Measurements from ENCODE around the gene RNASE3.
"Not testable (repeated sequence)": the region's sequence is repeated elsewhere in the genome, so short reads cannot be mapped to it uniquely, and the experiment has no call there.

The RNASE3 gene

DNA sequence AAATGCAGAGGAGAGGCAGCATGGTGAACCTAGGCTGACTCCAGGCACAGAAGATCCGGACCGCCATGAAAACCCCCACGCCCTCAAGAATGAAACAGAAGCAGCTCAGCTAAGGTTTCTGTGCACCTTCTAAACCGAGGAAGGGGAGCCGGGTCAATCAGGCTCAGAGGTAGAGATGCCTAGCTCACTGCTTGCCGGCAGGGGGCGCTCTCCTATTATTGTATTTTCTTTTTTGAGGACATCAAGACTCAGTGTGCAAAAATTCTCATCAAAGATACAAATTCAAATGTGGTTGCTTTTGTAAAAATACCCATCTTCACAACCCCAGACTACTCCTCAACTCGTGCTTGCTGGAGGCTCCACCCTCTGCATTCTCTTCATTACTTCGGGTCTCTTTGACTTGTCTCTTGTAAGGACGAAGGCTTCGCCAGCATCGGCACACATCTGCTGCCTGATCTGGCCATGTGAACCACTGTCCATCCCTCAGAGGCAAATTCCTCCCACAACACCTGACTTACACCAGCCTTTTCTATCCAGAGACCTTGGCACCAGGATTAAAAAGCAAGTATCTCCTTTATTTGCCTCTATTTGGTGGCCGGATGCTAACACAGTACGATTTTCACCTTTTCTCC lies 33.4 kb upstream of the RNASE3 start:
- no peak overlapping the region for H3K4me3 ChIP-seq (replicated peaks; ENCODE audit: low read depth, low read length)
- DNase-seq (ENCODE audit: low read depth) = peak; percentile 61
- TF ChIP-seq, protein P1, sequence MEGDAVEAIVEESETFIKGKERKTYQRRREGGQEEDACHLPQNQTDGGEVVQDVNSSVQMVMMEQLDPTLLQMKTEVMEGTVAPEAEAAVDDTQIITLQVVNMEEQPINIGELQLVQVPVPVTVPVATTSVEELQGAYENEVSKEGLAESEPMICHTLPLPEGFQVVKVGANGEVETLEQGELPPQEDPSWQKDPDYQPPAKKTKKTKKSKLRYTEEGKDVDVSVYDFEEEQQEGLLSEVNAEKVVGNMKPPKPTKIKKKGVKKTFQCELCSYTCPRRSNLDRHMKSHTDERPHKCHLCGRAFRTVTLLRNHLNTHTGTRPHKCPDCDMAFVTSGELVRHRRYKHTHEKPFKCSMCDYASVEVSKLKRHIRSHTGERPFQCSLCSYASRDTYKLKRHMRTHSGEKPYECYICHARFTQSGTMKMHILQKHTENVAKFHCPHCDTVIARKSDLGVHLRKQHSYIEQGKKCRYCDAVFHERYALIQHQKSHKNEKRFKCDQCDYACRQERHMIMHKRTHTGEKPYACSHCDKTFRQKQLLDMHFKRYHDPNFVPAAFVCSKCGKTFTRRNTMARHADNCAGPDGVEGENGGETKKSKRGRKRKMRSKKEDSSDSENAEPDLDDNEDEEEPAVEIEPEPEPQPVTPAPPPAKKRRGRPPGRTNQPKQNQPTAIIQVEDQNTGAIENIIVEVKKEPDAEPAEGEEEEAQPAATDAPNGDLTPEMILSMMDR (IDR thresholded peaks at IDR 0.05; ENCODE audit: low read length, missing control alignments) = peak; percentile 80

DNA sequence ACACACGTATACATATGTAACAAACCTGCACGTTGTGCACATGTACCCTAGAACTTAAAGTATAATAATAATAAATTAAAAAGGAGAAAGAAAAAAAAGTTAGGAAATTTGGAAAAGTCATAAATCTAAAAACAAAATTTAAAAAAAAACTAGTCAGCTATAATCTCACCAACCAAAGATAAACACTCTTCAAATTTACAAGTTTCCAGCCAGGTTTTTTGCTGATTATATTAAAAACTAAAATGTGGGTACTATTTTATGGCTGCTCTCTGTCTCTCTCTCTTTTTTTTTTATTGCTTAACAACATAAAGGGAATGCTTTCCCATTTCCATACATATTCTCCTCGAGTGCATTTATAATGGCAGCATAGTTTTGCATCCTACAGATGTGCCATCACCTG lies 25.0 kb upstream of the RNASE3 start:
- TF ChIP-seq, protein P1 (IDR thresholded peaks at IDR 0.05; ENCODE audit: low read length, missing control alignments) = no peak
- DNase-seq (ENCODE audit: low read depth) = no peak
- no peak overlapping the region for H3K4me3 ChIP-seq (replicated peaks; ENCODE audit: low read depth, low read length)

DNA sequence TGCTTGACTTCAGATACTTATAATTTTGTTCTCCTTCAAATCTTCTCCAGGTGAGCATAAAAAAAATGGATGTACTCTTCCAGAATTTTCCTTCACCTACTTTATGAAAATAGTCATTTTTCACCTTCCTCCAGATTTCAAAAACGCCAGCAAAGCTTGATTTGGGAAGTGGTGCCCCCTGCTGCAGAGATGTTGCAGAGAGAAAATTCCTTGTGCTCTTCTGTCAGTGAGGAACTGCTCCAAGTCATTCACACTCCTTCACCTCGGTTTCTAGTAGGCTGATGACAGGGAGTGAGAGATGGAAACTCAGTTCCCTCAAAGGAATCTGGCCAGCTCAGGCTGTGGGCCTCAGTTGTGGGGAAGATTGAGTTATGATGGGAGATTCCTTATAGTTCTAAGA lies 24.2 kb upstream of the RNASE3 start:
- peak; percentile 24 for DNase-seq (ENCODE audit: low read depth)
- H3K4me3 ChIP-seq (replicated peaks; ENCODE audit: low read depth, low read length) = no peak overlapping the region
- TF ChIP-seq, protein P1 (IDR thresholded peaks at IDR 0.05; ENCODE audit: low read length, missing control alignments) = peak; percentile 61

DNA sequence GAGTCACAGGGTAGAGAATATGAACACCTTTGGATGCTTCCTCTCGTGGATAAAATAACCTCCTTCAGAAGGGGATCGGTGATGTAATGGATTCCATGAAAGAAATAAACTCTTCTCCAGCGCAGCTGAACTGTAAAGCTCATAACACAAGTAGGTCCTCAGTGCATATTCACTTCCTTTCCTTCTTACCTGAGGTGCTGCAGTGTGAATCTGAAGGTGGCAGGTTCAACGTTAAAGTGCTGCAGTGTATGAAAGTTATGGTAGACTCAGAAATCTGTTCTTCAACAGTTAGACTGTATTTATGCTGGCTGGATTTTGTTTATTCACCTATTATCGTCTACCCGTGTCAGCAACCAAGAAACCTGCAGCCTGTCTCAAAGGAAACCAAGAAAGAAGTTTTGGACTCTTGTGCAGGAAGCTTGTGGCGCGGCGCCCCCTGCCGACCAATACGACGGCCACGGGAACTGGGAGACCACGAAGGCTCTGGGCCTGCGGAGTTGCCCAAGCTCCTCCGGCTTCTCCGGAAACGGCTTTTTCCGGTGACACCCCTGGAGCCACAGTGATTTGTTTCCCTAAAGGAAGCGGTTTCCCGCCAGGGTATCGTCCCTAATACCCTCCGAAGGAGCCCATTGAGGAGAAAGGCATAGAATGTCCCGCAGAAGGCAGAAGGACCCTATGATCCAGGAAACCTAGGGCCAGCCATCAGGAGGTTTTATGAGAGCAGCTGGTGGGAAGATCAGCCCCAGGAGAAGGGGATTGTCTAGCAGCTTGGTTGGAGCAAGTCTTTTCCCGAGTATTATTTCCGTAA lies 17.6 kb upstream of the RNASE3 start:
- no peak overlapping the region for H3K4me3 ChIP-seq (replicated peaks; ENCODE audit: low read depth, low read length)
- TF ChIP-seq, protein P1 (IDR thresholded peaks at IDR 0.05; ENCODE audit: low read length, missing control alignments) = peak; percentile 86

DNA sequence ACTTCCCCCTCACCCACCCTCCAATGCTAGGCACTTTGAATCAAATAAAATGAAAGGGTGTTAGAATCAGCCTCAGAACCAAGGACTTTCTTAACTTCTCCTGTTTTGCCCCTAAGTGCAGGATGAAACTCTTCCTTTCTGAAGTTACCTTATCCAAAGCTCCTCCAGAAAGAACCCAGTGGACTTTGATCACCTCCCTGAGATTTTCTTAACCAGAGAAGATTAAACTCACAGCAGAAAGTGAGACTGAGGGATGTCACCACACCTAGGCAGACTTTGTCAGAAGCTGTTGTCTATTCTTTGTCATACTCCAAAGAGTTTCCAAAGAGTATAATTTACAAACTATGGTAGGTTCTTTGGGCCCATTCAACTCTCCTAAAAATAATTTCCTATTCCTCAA lies 14.2 kb upstream of the RNASE3 start:
- TF ChIP-seq, protein P1 (IDR thresholded peaks at IDR 0.05; ENCODE audit: low read length, missing control alignments) = no peak
- no peak for DNase-seq (ENCODE audit: low read depth)
- no peak overlapping the region for H3K4me3 ChIP-seq (replicated peaks; ENCODE audit: low read depth, low read length)

More for the DNA sequence above, 17.6 kb upstream of the RNASE3 start:
- DNase-seq (ENCODE audit: low read depth) = peak; percentile 85

DNA sequence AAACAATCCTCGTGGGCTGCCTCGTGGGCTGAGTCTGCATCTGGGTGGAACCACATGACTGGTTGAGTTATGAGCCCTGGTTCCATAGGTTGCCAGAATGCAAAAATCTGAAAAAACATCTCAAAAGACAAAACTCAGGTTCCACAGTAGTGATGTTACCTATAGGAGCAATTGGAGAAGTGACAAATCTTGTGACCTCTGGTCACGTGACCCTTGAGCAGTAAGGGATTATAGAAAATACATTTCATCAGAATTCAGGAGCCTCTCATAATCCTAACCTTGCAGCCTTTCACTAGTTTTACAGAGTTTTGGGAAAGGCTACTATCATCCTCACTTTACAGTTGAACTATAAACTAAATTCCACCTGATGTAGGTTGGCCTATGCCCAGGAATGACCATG lies 12.5 kb upstream of the RNASE3 start:
- H3K4me3 ChIP-seq (replicated peaks; ENCODE audit: low read depth, low read length) = no peak overlapping the region
- DNase-seq (ENCODE audit: low read depth) = no peak
- TF ChIP-seq, protein P1 (IDR thresholded peaks at IDR 0.05; ENCODE audit: low read length, missing control alignments) = no peak

DNA sequence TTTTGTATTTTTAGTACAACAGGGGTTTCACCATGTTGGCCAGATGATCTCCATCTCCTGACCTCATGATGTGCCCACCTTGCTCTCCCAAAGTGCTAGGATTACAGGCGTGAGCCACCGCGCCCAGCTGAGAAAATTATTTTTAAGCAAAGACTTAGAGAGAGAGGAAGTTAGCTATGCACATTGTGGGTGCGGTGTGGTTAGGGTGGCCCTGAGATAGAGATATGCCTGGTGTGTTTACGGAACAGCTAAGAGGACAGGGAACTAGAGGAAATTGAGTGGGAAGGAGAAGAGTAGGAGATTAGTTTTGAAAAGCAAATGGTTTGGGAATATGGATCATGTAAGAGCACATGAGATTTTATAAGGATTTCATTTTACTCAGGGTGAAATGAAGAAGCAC lies 10.0 kb upstream of the RNASE3 start:
- not testable (repeated sequence) for H3K4me3 ChIP-seq (replicated peaks; ENCODE audit: low read depth, low read length); DNase-seq (ENCODE audit: low read depth)

DNA sequence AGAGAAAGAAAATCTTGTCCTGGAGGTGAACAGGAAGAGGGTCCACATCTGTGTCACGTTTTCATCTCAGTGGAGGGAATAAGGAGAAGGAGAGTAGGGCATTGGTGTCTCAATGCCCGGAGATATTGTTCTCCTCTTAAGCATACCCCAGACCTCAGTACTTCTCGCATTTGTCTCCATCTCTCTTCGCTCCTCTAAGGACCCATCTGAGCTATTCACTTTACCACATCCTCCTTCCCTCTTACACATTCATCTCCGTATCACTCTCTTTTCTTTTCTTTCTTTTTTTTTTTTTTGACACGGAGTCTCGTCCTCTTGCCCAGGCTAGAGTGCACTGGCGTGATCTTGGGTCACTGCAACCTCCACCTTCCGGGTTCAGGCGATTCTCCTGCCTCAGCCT lies 8.4 kb upstream of the RNASE3 start:
- DNase-seq (ENCODE audit: low read depth); H3K4me3 ChIP-seq (replicated peaks; ENCODE audit: low read depth, low read length): not testable (repeated sequence)

DNA sequence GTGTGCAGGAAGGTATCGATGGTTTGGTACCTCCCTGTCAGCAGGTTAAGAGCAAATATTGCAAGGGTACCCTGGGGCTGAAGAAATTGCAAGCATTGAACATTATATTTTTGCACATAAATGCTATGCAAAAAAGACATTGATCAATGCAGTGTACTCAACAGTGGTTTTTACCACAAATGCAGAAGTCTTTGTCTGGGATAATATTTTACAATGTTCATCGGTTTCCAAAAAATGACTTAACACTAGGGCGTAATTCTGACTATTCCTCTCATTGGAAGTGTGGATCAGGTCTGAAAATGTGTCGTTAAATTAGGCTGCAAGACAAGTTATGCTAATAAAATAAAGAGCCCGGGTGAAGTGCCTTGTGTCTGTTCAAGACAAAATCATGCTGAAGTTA lies 2.8 kb upstream of the RNASE3 start:
- DNase-seq (ENCODE audit: low read depth); H3K4me3 ChIP-seq (replicated peaks; ENCODE audit: low read depth, low read length): not testable (repeated sequence)

DNA sequence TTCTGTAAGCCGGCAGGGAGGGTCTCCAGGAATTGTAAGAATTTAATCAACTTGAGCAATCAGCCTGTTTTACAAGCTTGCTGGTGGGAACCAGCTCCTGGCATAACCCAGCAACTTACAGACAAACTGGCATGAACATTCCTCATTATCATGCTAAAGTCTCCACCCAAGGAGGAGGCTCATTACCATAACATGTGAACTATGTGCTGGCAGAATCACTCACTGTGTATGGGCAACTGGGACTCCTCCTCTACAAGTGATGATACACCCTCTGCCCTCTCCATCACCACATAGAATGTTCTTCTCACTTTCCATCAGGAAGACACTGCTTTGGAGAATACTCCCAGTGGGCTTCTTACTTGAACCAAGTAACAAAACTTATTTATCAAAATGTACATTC lies 4.1 kb downstream of the RNASE3 start:
- not testable (repeated sequence) for H3K4me3 ChIP-seq (replicated peaks; ENCODE audit: low read depth, low read length); DNase-seq (ENCODE audit: low read depth)

All from fibroblast of pulmonary artery (primary cell).